Peyer's patch (tissue), 4 donors: ENCODE data around the gene BRSK1.

Source experiments
- CTCF ChIP-seq, 6 experiments: fragments of 450-650 bp in 4 of 6; fragments of 200-600 bp in 2 of 6; sonication (generic) in 1 of 6; IDR thresholded peaks; one replicate each; pipeline ENCODE4 v1.5.1; 2017 to 2019; ENCODE audit warnings: antibody characterized with exemption in 6 of 6, mild to moderate bottlenecking in 3 of 6, moderate library complexity in 1 of 6
- POLR2A ChIP-seq, 2 donors: fragments of 450-650 bp; IDR thresholded peaks; one replicate each; pipeline ENCODE4 v1.5.1; 2017; ENCODE audit warnings: antibody characterized with exemption in 2 of 2, mild to moderate bottlenecking in 2 of 2, moderate library complexity in 2 of 2

GRCh38 chr19:55304980-55305379, 21.2 kb downstream of the BRSK1 start:
- TF ChIP-seq CTCF (IDR thresholded peaks at IDR 0.05) (no peak), POLR2A (IDR thresholded peaks at IDR 0.05) (no peak)
